ENCODE data around the gene MAP6.

The MAP6 gene

GRCh38 chr11:75574698-75575602 is 93.9 kb downstream of the MAP6 start:
- ChIA-PET CTCF (interaction anchor here (0.5 to 1.4 kb wide), 2 partner anchors 11 to 14 kb away, joined by 3 to 5 read pairs; no protein-coding TSS in a partner anchor), POLR2A (interaction anchor here (1.7 to 8.3 kb wide), 3 partner anchors 9 to 20 kb away, joined by 7 to 50 read pairs (median 11); partner anchors contain the start of gene SERPINH1)
- TF ChIP-seq ARNT (IDR thresholded peaks at IDR 0.05), result no peak
- no peak for TF ChIP-seq SUZ12 (IDR thresholded peaks at IDR 0.05)
- TF ChIP-seq ZNF384 (IDR thresholded peaks at IDR 0.05), result no peak
- DNase-seq (ENCODE audit: extremely low spot score), result no peak

GRCh38 chr11:75572744-75573143 is 96.1 kb downstream of the MAP6 start:
- TF ChIP-seq SP1 (IDR thresholded peaks at IDR 0.05) (no peak), ZNF384 (IDR thresholded peaks at IDR 0.05) (no peak)
- POLR2A ChIA-PET, result interaction anchor here (1.7 to 8.3 kb wide), 2 partner anchors 10 to 11 kb away, joined by 4 to 50 read pairs; partner anchors contain the start of gene SERPINH1
- DNase-seq (ENCODE audit: extremely low spot score), result no peak
- CTCF ChIA-PET, result interaction anchor here (0.7 to 1.0 kb wide), 2 partner anchors 20 to 133 kb away, joined by 3 read pairs; no protein-coding TSS in a partner anchor

GRCh38 chr11:75571625-75572024 is 97.2 kb downstream of the MAP6 start:
- ChIA-PET CTCF (interaction anchor here (0.7 kb wide), 1 partner anchor 24 kb away, joined by 3 read pairs; no protein-coding TSS in a partner anchor), POLR2A (interaction anchor here (1.7 to 8.3 kb wide), 2 partner anchors 10 to 11 kb away, joined by 4 to 50 read pairs; partner anchors contain the start of gene SERPINH1)
- TF ChIP-seq NFRKB (IDR thresholded peaks at IDR 0.05), result no peak
- TF ChIP-seq CTBP1 (IDR thresholded peaks at IDR 0.05; ENCODE audit: borderline replicate concordance), result no peak
- TF ChIP-seq TARDBP (IDR thresholded peaks at IDR 0.05), result no peak
- no peak for TF ChIP-seq ARNT (IDR thresholded peaks at IDR 0.05)
- TF ChIP-seq FOXA1 (IDR thresholded peaks at IDR 0.05), result no peak
- TF ChIP-seq FOXM1 (IDR thresholded peaks at IDR 0.05; ENCODE audit: borderline replicate concordance), result no peak
- TF ChIP-seq L3MBTL2 (conservative IDR thresholded peaks at IDR 0.05), result no peak
- no peak for TF ChIP-seq FOXK2 (IDR thresholded peaks at IDR 0.05)
- no peak for TF ChIP-seq SP1 (IDR thresholded peaks at IDR 0.05)
- no peak for TF ChIP-seq LEF1 (IDR thresholded peaks at IDR 0.05; ENCODE audit: borderline replicate concordance)
- no peak for DNase-seq (ENCODE audit: extremely low spot score)

GRCh38 chr11:75570559-75571139 is 98.2 kb downstream of the MAP6 start:
- POLR2A ChIA-PET, result interaction anchor here (1.0 to 8.3 kb wide), 3 partner anchors 9 to 13 kb away, joined by 3 to 50 read pairs (median 3); partner anchors contain the start of gene SERPINH1
- CTCF ChIA-PET, result interaction anchor here (0.7 kb wide), 1 partner anchor 25 kb away, joined by 3 read pairs; no protein-coding TSS in a partner anchor
- no peak for TF ChIP-seq HDGF (IDR thresholded peaks at IDR 0.05; ENCODE audit: borderline replicate concordance)
- no peak for TF ChIP-seq ELF4 (IDR thresholded peaks at IDR 0.05)
- no peak for TF ChIP-seq SP1 (IDR thresholded peaks at IDR 0.05)
- no peak for TF ChIP-seq FOXA1 (IDR thresholded peaks at IDR 0.05)
- TF ChIP-seq ARNT (IDR thresholded peaks at IDR 0.05), result no peak
- no peak for TF ChIP-seq FOXK2 (IDR thresholded peaks at IDR 0.05)
- TF ChIP-seq L3MBTL2 (conservative IDR thresholded peaks at IDR 0.05), result no peak
- TF ChIP-seq NFRKB (IDR thresholded peaks at IDR 0.05), result no peak
- TF ChIP-seq TARDBP (IDR thresholded peaks at IDR 0.05), result no peak
- TF ChIP-seq FOXM1 (IDR thresholded peaks at IDR 0.05; ENCODE audit: borderline replicate concordance), result no peak
- no peak for TF ChIP-seq CTBP1 (IDR thresholded peaks at IDR 0.05; ENCODE audit: borderline replicate concordance)
- no peak for TF ChIP-seq ZNF384 (IDR thresholded peaks at IDR 0.05)
- no peak for TF ChIP-seq BHLHE40 (IDR thresholded peaks at IDR 0.05; ENCODE audit: borderline replicate concordance)
- TF ChIP-seq PKNOX1 (IDR thresholded peaks at IDR 0.05), result no peak
- TF ChIP-seq LEF1 (IDR thresholded peaks at IDR 0.05; ENCODE audit: borderline replicate concordance), result no peak
- DNase-seq (ENCODE audit: extremely low spot score), result no peak

- CTCF ChIA-PET, result interaction anchor here (1.1 kb wide), 1 partner anchor 9 kb away, joined by 3 read pairs; no protein-coding TSS in a partner anchor
- POLR2A ChIA-PET, result interaction anchor here (0.8 to 8.3 kb wide), 2 partner anchors 7 to 14 kb away, joined by 3 to 50 read pairs; partner anchors contain the start of gene SERPINH1
- no peak for DNase-seq (ENCODE audit: extremely low spot score)
- TF ChIP-seq NFRKB (IDR thresholded peaks at IDR 0.05) (no peak), CTBP1 (IDR thresholded peaks at IDR 0.05; ENCODE audit: borderline replicate concordance) (no peak), BHLHE40 (IDR thresholded peaks at IDR 0.05; ENCODE audit: borderline replicate concordance) (no peak), HDGF (IDR thresholded peaks at IDR 0.05; ENCODE audit: borderline replicate concordance) (no peak), LEF1 (IDR thresholded peaks at IDR 0.05; ENCODE audit: borderline replicate concordance) (no peak), ARNT (IDR thresholded peaks at IDR 0.05) (no peak), FOXK2 (IDR thresholded peaks at IDR 0.05) (no peak), ELF4 (IDR thresholded peaks at IDR 0.05) (no peak), FOXA1 (IDR thresholded peaks at IDR 0.05) (no peak), SP1 (IDR thresholded peaks at IDR 0.05) (no peak), L3MBTL2 (conservative IDR thresholded peaks at IDR 0.05) (no peak), TARDBP (IDR thresholded peaks at IDR 0.05) (no peak), PKNOX1 (IDR thresholded peaks at IDR 0.05) (no peak)
These were observed 100.1 kb downstream of the MAP6 start for GRCh38 chr11:75568616-75569219.

GRCh38 chr11:75567971-75568370 is 100.9 kb downstream of the MAP6 start:
- POLR2A ChIA-PET, result no interaction called here
- CTCF ChIA-PET, result interaction anchor here (1.1 kb wide), 2 partner anchors 9 to 16 kb away, joined by 3 to 4 read pairs; no protein-coding TSS in a partner anchor
- no peak for DNase-seq (ENCODE audit: extremely low spot score)
- TF ChIP-seq TARDBP (IDR thresholded peaks at IDR 0.05) (no peak), PKNOX1 (IDR thresholded peaks at IDR 0.05) (no peak), ELF4 (IDR thresholded peaks at IDR 0.05) (no peak), SP1 (IDR thresholded peaks at IDR 0.05) (no peak), SUZ12 (IDR thresholded peaks at IDR 0.05) (no peak)
